Astrocyte of the cerebellum (primary cell): ENCODE measurements around the gene SMIM23.

Experiments used
- DNase-seq: peaks from one replicate; pipeline ENCODE4 v3.0.0-alpha.2; 2011; ENCODE audit warnings: low read depth
- H3K4me3 ChIP-seq: 2 replicates; pipeline ENCODE4 v1.5.1; 2011; ENCODE audit warnings: mild to moderate bottlenecking, low read depth, low read length, moderate library complexity
- CTCF ChIP-seq: IDR thresholded peaks from 2 replicates; pipeline ENCODE4 v1.5.1; 2012; ENCODE audit warnings: low read length, low read depth, moderate library complexity, mild to moderate bottlenecking; ENCODE audit errors: missing control alignments
- in situ Hi-C: cut with HindIII; loops from 2 replicates; pipeline ENCODE4 v1.10.0; 2017; ENCODE audit warnings: low sequenced_read_pairs

The SMIM23 gene

GRCh38 chr5:171766875-171767274, 18.7 kb upstream of the SMIM23 start:
- in situ Hi-C loops: no loop called here
- H3K4me3 ChIP-seq: no peak overlapping the region
- no peak for DNase-seq
- TF ChIP-seq CTCF: no peak

- DNase-seq: no peak
- in situ Hi-C loops: no loop called here
- no peak for TF ChIP-seq CTCF
- H3K4me3 ChIP-seq: no peak overlapping the region
Measured at GRCh38 chr5:171770153-171770552, 15.5 kb upstream of the SMIM23 start.

- no peak for DNase-seq
- in situ Hi-C loops: no loop called here
- TF ChIP-seq CTCF: no peak
- H3K4me3 ChIP-seq: no peak overlapping the region
Measured at GRCh38 chr5:171771856-171772255, 13.8 kb upstream of the SMIM23 start.

GRCh38 chr5:171773106-171773505, 12.5 kb upstream of the SMIM23 start:
- no peak for TF ChIP-seq CTCF
- in situ Hi-C loops: no loop called here
- DNase-seq: no peak
- no peak overlapping the region for H3K4me3 ChIP-seq

- H3K4me3 ChIP-seq: no peak overlapping the region
- TF ChIP-seq CTCF: no peak
- no peak for DNase-seq
- in situ Hi-C loops: no loop called here
Measured at GRCh38 chr5:171774418-171774817, 11.2 kb upstream of the SMIM23 start.

- in situ Hi-C loops: no loop called here
- no peak overlapping the region for H3K4me3 ChIP-seq
- DNase-seq: no peak
- TF ChIP-seq CTCF: no peak
Measured at GRCh38 chr5:171776213-171776612, 9.4 kb upstream of the SMIM23 start.
